MV-4-11 (cell line): ENCODE results near the gene ARHGEF17.

Experiments
- DNase-seq: peaks from one replicate; lab custom pipeline; 2025; lab: John Stamatoyannopoulos, UW

ARHGEF17 gene

GRCh38 chr11:73291781-73292524 is 16.1 kb upstream of the ARHGEF17 start:
- DNase-seq: no peak

- no peak for DNase-seq
Observed at GRCh38 chr11:73292525-73292894, 15.6 kb upstream of the ARHGEF17 start.

GRCh38 chr11:73293356-73293936 is 14.6 kb upstream of the ARHGEF17 start:
- no peak for DNase-seq

GRCh38 chr11:73294604-73295003 is 13.5 kb upstream of the ARHGEF17 start:
- DNase-seq: no peak

- DNase-seq: peak; percentile 79
Observed at GRCh38 chr11:73295241-73295995, 12.7 kb upstream of the ARHGEF17 start.

- no peak for DNase-seq
Observed at GRCh38 chr11:73295996-73296318, 12.1 kb upstream of the ARHGEF17 start.

- no peak for DNase-seq
Observed at GRCh38 chr11:73296501-73297230, 11.4 kb upstream of the ARHGEF17 start.

- DNase-seq: no peak
Observed at GRCh38 chr11:73297231-73297590, 10.9 kb upstream of the ARHGEF17 start.

- no peak for DNase-seq
Observed at GRCh38 chr11:73297702-73298101, 10.4 kb upstream of the ARHGEF17 start.

GRCh38 chr11:73298233-73298632 is 9.8 kb upstream of the ARHGEF17 start:
- DNase-seq: no peak

GRCh38 chr11:73299751-73300150 is 8.3 kb upstream of the ARHGEF17 start:
- DNase-seq: no peak

GRCh38 chr11:73306069-73306841 is 1.8 kb upstream of the ARHGEF17 start:
- peak; percentile 13 for DNase-seq

GRCh38 chr11:73306977-73307322 is 1.1 kb upstream of the ARHGEF17 start:
- no peak for DNase-seq

GRCh38 chr11:73307323-73308002 is 613 bp upstream of the ARHGEF17 start:
- peak; percentile 97 for DNase-seq

- DNase-seq: peak; percentile 63
Observed at GRCh38 chr11:73308961-73309919, 1.2 kb downstream of the ARHGEF17 start.

- DNase-seq: no peak
Observed at GRCh38 chr11:73310076-73310475, 2.0 kb downstream of the ARHGEF17 start.

GRCh38 chr11:73310661-73311393 is 2.8 kb downstream of the ARHGEF17 start:
- no peak for DNase-seq

- no peak for DNase-seq
Observed at GRCh38 chr11:73311394-73311869, 3.4 kb downstream of the ARHGEF17 start.

GRCh38 chr11:73312036-73312435 is 4.0 kb downstream of the ARHGEF17 start:
- no peak for DNase-seq
